Measurements from ENCODE around the gene LHX2. TPM values are rescaled to one million over a fixed set of nuclear protein-coding genes. Genes with fewer than 3 reads are reported as not detected.
A peak's percentile ranks its signal among the peaks of the same experiment; 100 is the strongest.

Gene LHX2
- total RNA-seq, 1 experiment from 2014 or later, result not detected

- H2AK5ac ChIP-seq (ENCODE audit: insufficient read length, low read length), result no peak overlapping the region
- peaks cover 6% of the 10 kb centered on the region for H3K27me3 ChIP-seq (ENCODE audit: insufficient read depth, low read length)
- H2BK120ac ChIP-seq (ENCODE audit: low read depth, low read length, poor library complexity, severe bottlenecking), result no peak overlapping the region
- no peak for DNase-seq
- no peaks in the 10 kb centered on the region for H3K4me1 ChIP-seq (ENCODE audit: insufficient read depth, low read length)
- TF ChIP-seq CTCF (conservative IDR thresholded peaks at IDR 0.05), result no peak
- no peaks in the 10 kb centered on the region for H3K9me3 Mint-ChIP-seq
- H3K14ac ChIP-seq (ENCODE audit: insufficient read depth, low read length), result no peak overlapping the region
- 0 out of 4 replicates have a peak, but pooled peaks cover 0 to 4% of the 10 kb centered on the region in 2 experiments for H3K4me1 Mint-ChIP-seq
- no peak overlapping the region for H4K8ac ChIP-seq (replicated peaks; ENCODE audit: insufficient read length, low read depth, low read length)
- no peaks in the 10 kb centered on the region for H3K36me3 Mint-ChIP-seq (ENCODE audit: insufficient read depth in 1 of 3, low read depth in 3 of 3)
- no peak overlapping the region for H2BK12ac ChIP-seq (ENCODE audit: insufficient read length, low read depth, low read length)
- peaks cover 73% of the 10 kb centered on the region for H3K27me3 Mint-ChIP-seq (ENCODE audit: low read depth)
- H3K4me2 ChIP-seq (ENCODE audit: insufficient read depth, insufficient read length, low read length), result no peak overlapping the region
- H4K5ac ChIP-seq (ENCODE audit: insufficient read length, low read depth, low read length), result no peak overlapping the region
- no peak overlapping the region for H3K9ac ChIP-seq (ENCODE audit: extremely low read depth, insufficient read length, low read length)
- no CpG with 5 or more reads among the region's 5 CpGs for WGBS (ENCODE audit: extremely low coverage, insufficient read length, low lambda C conversion rate)
- no peak overlapping the region for H2BK15ac ChIP-seq (ENCODE audit: low read depth, low read length)
- no peaks in the 10 kb centered on the region for H3K79me2 ChIP-seq (ENCODE audit: insufficient read depth, low read length)
- H2AFZ ChIP-seq (ENCODE audit: low read length), result no peak overlapping the region
- H4K91ac ChIP-seq (ENCODE audit: insufficient read length, low read depth, low read length), result no peak overlapping the region
- H3K18ac ChIP-seq (ENCODE audit: insufficient read length, low read depth, low read length), result no peak overlapping the region
- no peaks in the 10 kb centered on the region for H3K9me3 ChIP-seq (ENCODE audit: control insufficient read depth, low read depth, low read length)
- no peak overlapping the region for H3K4me3 Mint-ChIP-seq
- H3K23me2 ChIP-seq (ENCODE audit: insufficient read length, low read depth, low read length, poor library complexity, severe bottlenecking), result no peaks in the 10 kb centered on the region
- no peak overlapping the region for H3K23ac ChIP-seq (ENCODE audit: insufficient read length, low read depth, low read length)
- H2BK20ac ChIP-seq (ENCODE audit: low read depth, low read length, poor library complexity, severe bottlenecking), result no peak overlapping the region
- no peaks in the 10 kb centered on the region for H3K79me1 ChIP-seq (ENCODE audit: insufficient read depth, low read depth, low read length, poor library complexity, severe bottlenecking)
- H3K27ac ChIP-seq (ENCODE audit: insufficient read length, low read depth, low read length), result no peak overlapping the region
- H3K27ac Mint-ChIP-seq, result peak overlapping the region in 1 of 3 experiments; percentile 41; a peak in 1 of 7 replicates
- no peak overlapping the region for H3K56ac ChIP-seq (ENCODE audit: insufficient read length, low read depth, low read length)
- H3K4ac ChIP-seq (ENCODE audit: low read depth, low read length), result no peak overlapping the region
- H2BK5ac ChIP-seq (ENCODE audit: insufficient read length, low read length), result no peak overlapping the region
- no peak overlapping the region for H3T11ph ChIP-seq (ENCODE audit: low read length)
- no peaks in the 10 kb centered on the region for H4K20me1 ChIP-seq (ENCODE audit: control insufficient read depth, insufficient read depth, insufficient read length)
These were observed 32.6 kb upstream of the LHX2 start for GRCh38 chr9:123978981-123979380.

Data from H9 (cell line).